OCI-LY7 (cell line): Measurements from ENCODE around the gene UBE2E1. TPM values are rescaled to one million over a fixed set of nuclear protein-coding genes. Genes with fewer than 3 reads are reported as not detected.

Experiments used
- BruUV-seq: library from RNA; stranded (reverse); fragments of 400-500 nt; replicated peaks from 2 replicates; lab custom pipeline; 2021; lab: Mats Ljungman, UMichigan
- CTCF ChIA-PET: fragments of 300-600 bp; sonication (Branson Sonifier 250); formaldehyde crosslinking; loops from one replicate; lab custom pipeline; 2022; ENCODE audit warnings: antibody characterized with exemption; ENCODE audit not compliant: unreplicated experiment; lab: Charles Lee
- POLR2A ChIA-PET: fragments of 300-600 bp; sonication (Branson Sonifier 250); formaldehyde crosslinking; loops from one replicate; lab custom pipeline; 2022; ENCODE audit warnings: antibody characterized with exemption; lab: Charles Lee
- DNase-seq: peaks from one replicate; pipeline ENCODE4 v3.0.0-alpha.2; 2015; ENCODE audit warnings: low spot score
- H2AFZ ChIP-seq: fragments of 200-600 bp; sonication (generic), shearing (Covaris generic); 2 replicates; pipeline ENCODE4 v1.6.1; 2014; ENCODE audit warnings: mild to moderate bottlenecking, antibody characterized with exemption, low read length, moderate library complexity
- H3K27ac ChIP-seq: fragments of 200-600 bp; sonication (generic); 2 replicates; pipeline ENCODE4 v1.5.1; 2014; ENCODE audit warnings: mixed run types, low read depth, mild to moderate bottlenecking, moderate library complexity, low read length, inconsistent platforms; ENCODE audit not compliant: poor library complexity, severe bottlenecking
- H3K36me3 ChIP-seq: fragments of 200-600 bp; sonication (generic); 2 replicates; pipeline ENCODE4 v1.6.1; 2014; ENCODE audit warnings: mild to moderate bottlenecking, antibody characterized with exemption, low read length, moderate library complexity, mixed read lengths; ENCODE audit not compliant: insufficient read depth
- H3K4me1 ChIP-seq: fragments of 200-600 bp; sonication (generic); 2 replicates; pipeline ENCODE4 v1.5.1; 2014; ENCODE audit warnings: mild to moderate bottlenecking, low read length; ENCODE audit not compliant: insufficient read depth, poor library complexity, severe bottlenecking
- H3K4me2 ChIP-seq: fragments of 200-600 bp; sonication (generic); 2 replicates; pipeline ENCODE4 v1.6.1; 2014; ENCODE audit warnings: mild to moderate bottlenecking, low read length
- H3K4me3 ChIP-seq: fragments of 200-600 bp; sonication (generic); 2 replicates; pipeline ENCODE4 v1.5.1; 2014; ENCODE audit warnings: mild to moderate bottlenecking, low read depth, low read length; ENCODE audit not compliant: poor library complexity, severe bottlenecking
- H3K79me2 ChIP-seq: fragments of 200-600 bp; sonication (generic); 2 replicates; pipeline ENCODE4 v1.6.1; 2016; ENCODE audit warnings: low read depth, mild to moderate bottlenecking, low read length, moderate library complexity, mixed read lengths; ENCODE audit not compliant: insufficient read depth
- H3K9me2 ChIP-seq: fragments of 200-600 bp; sonication (generic); 2 replicates; pipeline ENCODE4 v1.6.1; 2016; ENCODE audit warnings: mild to moderate bottlenecking, low read length, mixed read lengths; ENCODE audit not compliant: insufficient read depth
- H3K9me3 ChIP-seq: fragments of 200-600 bp; sonication (generic); 2 replicates; pipeline ENCODE4 v1.6.1; 2014; ENCODE audit warnings: mild to moderate bottlenecking, mixed run types, low read length, mixed read lengths
- H4K20me1 ChIP-seq: fragments of 200-600 bp; sonication (generic); 2 replicates; pipeline ENCODE4 v1.6.1; 2014; ENCODE audit warnings: mild to moderate bottlenecking, antibody characterized with exemption, low read length, moderate library complexity, mixed read lengths; ENCODE audit not compliant: insufficient read depth
- EZH2phosphoT487 ChIP-seq: fragments of 200-600 bp; sonication (generic); IDR thresholded peaks from 2 replicates; pipeline ENCODE4 v1.6.1; 2018; ENCODE audit warnings: low read depth, borderline replicate concordance, mild to moderate bottlenecking, mixed run types, antibody characterized with exemption, low read length, moderate library complexity, mixed read lengths
- intact Hi-C: fragments of 100-400 bp; cut with micrococcal nuclease; formaldehyde crosslinking; loops from one replicate; pipeline ENCODE4 v1.10.0; 2022; ENCODE audit not compliant: unreplicated experiment
- total RNA-seq, 2 experiments: library from RNA; depleted of rRNA in 1 of 2; stranded (reverse); fragments of >200 nt in 1 of 2; shearing (Covaris generic) in 1 of 2; gene quantifications; 2 replicates each; pipeline ENCODE4 v1.2.3, GENCODE V29; 2014 to 2022
- TF ChIP-seq, protein P1 (sequence below): fragments of 200-600 bp; sonication (generic); conservative IDR thresholded peaks from 2 replicates; pipeline ENCODE4 v1.5.1; 2014; ENCODE audit warnings: mild to moderate bottlenecking, antibody characterized with exemption, low read length, moderate library complexity, mixed read lengths

UBE2E1 gene
- total RNA-seq, 2 experiments from 2014 or later: 126 to 142 TPM

DNA sequence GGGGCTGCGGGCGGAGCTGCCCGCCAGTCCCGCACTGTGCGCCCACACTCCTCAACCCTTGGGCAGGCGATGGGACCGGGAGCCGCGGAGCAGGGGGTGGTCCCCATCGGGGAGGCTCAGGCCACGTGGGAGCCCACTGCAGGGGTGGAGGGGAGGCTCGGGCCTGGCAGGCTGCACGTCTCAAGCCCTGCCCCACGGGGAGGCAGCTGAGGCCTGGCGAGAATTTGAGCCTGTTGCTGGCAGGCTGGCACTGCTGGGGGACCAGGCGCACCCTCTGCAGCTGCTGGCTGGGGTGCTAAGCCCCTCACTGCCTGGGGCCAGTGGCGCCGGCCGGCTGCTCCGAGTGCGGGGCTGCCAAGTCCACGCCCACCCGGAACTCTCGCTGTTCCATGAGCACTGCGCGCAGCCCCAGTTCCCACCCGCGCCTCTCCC, 76.7 kb downstream of the UBE2E1 start:
- peaks cover 30% of the 10 kb centered on the region for H3K36me3 ChIP-seq
- no peak overlapping the region for H2AFZ ChIP-seq
- no TSS peak for BruUV-seq
- H3K27ac ChIP-seq: no peak overlapping the region
- 0 out of 2 replicates have a peak, but pooled peaks cover 9% of the 10 kb centered on the region for H4K20me1 ChIP-seq
- no peak overlapping the region for H3K4me3 ChIP-seq
- H3K79me2 ChIP-seq: no peaks in the 10 kb centered on the region; the same call in 1 of the 2 replicates
- H3K9me2 ChIP-seq: no peaks in the 10 kb centered on the region
- H3K4me1 ChIP-seq: peaks cover 1% of the 10 kb centered on the region
- no peaks in the 10 kb centered on the region for H3K9me3 ChIP-seq
- no peak overlapping the region for H3K4me2 ChIP-seq
- no peak for TF ChIP-seq EZH2phosphoT487
- TF ChIP-seq, protein P1, sequence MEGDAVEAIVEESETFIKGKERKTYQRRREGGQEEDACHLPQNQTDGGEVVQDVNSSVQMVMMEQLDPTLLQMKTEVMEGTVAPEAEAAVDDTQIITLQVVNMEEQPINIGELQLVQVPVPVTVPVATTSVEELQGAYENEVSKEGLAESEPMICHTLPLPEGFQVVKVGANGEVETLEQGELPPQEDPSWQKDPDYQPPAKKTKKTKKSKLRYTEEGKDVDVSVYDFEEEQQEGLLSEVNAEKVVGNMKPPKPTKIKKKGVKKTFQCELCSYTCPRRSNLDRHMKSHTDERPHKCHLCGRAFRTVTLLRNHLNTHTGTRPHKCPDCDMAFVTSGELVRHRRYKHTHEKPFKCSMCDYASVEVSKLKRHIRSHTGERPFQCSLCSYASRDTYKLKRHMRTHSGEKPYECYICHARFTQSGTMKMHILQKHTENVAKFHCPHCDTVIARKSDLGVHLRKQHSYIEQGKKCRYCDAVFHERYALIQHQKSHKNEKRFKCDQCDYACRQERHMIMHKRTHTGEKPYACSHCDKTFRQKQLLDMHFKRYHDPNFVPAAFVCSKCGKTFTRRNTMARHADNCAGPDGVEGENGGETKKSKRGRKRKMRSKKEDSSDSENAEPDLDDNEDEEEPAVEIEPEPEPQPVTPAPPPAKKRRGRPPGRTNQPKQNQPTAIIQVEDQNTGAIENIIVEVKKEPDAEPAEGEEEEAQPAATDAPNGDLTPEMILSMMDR: no peak
- no peak for DNase-seq
- CTCF ChIA-PET: no interaction called here
- POLR2A ChIA-PET: interaction anchor here (1.3 kb wide), 1 partner anchor 8 kb away, joined by 6 read pairs; no protein-coding TSS in a partner anchor
- intact Hi-C loops: no loop called here

DNA sequence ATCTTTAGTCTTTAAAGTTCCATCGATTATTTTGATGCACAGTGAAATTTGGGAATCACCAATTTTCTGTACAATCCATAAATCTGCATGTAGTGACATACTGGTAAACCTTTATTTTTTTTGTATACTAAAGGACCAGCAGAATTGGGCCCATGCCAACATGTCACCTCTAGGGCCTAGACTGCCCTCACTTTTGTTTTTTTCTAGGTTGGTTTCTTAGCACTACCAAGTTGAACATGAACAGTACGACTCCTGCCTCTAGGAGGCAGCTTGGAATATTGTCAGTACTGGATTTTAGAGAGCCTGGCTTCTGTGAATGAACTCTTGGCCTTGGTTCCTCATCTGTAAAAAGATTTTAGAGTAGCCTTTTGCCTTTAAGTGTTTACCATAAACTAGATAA, 78.7 kb downstream of the UBE2E1 start:
- Histone ChIP-seq H4K20me1 (peaks cover 20% of the 10 kb centered on the region; the same call in 1 of the 2 replicates), H3K27ac (no peak overlapping the region), H3K4me1 (peaks cover 11% of the 10 kb centered on the region), H2AFZ (no peak overlapping the region), H3K9me3 (no peaks in the 10 kb centered on the region), H3K36me3 (peaks cover 36% of the 10 kb centered on the region), H3K4me3 (no peak overlapping the region), H3K9me2 (no peaks in the 10 kb centered on the region), H3K4me2 (no peak overlapping the region), H3K79me2 (no peaks in the 10 kb centered on the region)
- CTCF ChIA-PET: no interaction called here
- no TSS peak for BruUV-seq
- POLR2A ChIA-PET: interaction anchor here (0.5 kb wide), 1 partner anchor 34 kb away, joined by 4 read pairs; no protein-coding TSS in a partner anchor
- intact Hi-C loops: no loop called here
- DNase-seq: no peak
- TF ChIP-seq EZH2phosphoT487: no peak
- TF ChIP-seq, protein P1: peak; percentile 42

DNA sequence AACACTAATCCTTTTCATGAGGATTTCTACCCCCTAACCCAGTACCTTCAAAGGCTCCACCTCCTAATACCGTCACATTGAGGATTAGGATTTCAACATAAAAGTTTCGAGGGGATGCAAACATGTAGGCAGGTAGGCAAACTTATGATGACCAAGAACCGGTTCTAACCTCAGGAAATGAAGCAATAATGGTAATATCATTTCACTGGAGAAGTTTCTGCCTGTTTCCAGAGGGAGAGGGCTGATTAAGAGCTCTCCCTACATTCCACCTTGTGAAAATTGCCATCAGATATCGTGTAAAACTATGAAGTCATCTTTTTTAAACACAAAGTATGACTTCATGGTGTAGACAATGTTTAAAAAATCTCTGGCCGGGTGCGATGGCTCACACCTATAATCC, 79.5 kb downstream of the UBE2E1 start:
- Histone ChIP-seq H3K9me3 (no peaks in the 10 kb centered on the region), H4K20me1 (peaks cover 20% of the 10 kb centered on the region; the same call in 1 of the 2 replicates), H3K4me1 (peaks cover 11% of the 10 kb centered on the region), H3K79me2 (no peaks in the 10 kb centered on the region), H3K4me3 (no peak overlapping the region), H3K36me3 (peaks cover 42% of the 10 kb centered on the region), H3K4me2 (no peak overlapping the region), H3K9me2 (no peaks in the 10 kb centered on the region), H3K27ac (no peak overlapping the region), H2AFZ (no peak overlapping the region)
- intact Hi-C loops: no loop called here
- POLR2A ChIA-PET: interaction anchor here (0.5 kb wide), 1 partner anchor 35 kb away, joined by 4 read pairs; no protein-coding TSS in a partner anchor
- TF ChIP-seq EZH2phosphoT487: no peak
- TF ChIP-seq, protein P1: no peak
- CTCF ChIA-PET: no interaction called here
- DNase-seq: no peak
- no TSS peak for BruUV-seq
